Measurements from ENCODE around the gene DAB2.

The DAB2 gene

GRCh38 chr5:39331861-39332381 lies 92.9 kb downstream of the DAB2 start:
- DNase-seq = no peak

GRCh38 chr5:39328731-39329130 lies 96.0 kb downstream of the DAB2 start:
- no peak for DNase-seq

GRCh38 chr5:39323542-39323941 lies 101.2 kb downstream of the DAB2 start:
- DNase-seq = no peak
